ENCODE results near the gene OR1N1. TPM values are rescaled to one million over a fixed set of nuclear protein-coding genes. Genes with fewer than 3 reads are reported as not detected.

OR1N1 gene
- total RNA-seq: not detected

GRCh38 chr9:122527193-122527592 is at the start of gene OR1N1:
Gene OR1N1 (minus strand): TSS chr9:122527293. CDS start chr9:122527293, 0 bp downstream.

GRCh38 chr9:122552812-122553211 is 25.7 kb upstream of the OR1N1 start, which contains the start of gene OR1N2:
Gene OR1N2 (plus strand): TSS chr9:122553112. CDS start chr9:122553212, 100 bp downstream.

GRCh38 chr9:122518841-122519240 is 8.3 kb downstream of the OR1N1 start, which contains the start of gene OR1J4:
Gene OR1J4 (plus strand): TSS chr9:122519141. CDS start chr9:122519141, 0 bp downstream.

GRCh38 chr9:122510502-122510901 is 16.6 kb downstream of the OR1N1 start, which contains the start of gene OR1J2:
Gene OR1J2 (plus strand): TSS chr9:122510802. CDS start chr9:122510802, 0 bp downstream.

GRCh38 chr9:122477826-122478225 is 49.3 kb downstream of the OR1N1 start, which contains the start of gene OR1J1:
Gene OR1J1 (minus strand): TSS chr9:122477926. CDS start chr9:122477926, 0 bp downstream.

Other genes with a start within 250 kb of the OR1N1 start
- not detected for gene PTGS1, start 156.3 kb downstream of the OR1N1 start, total RNA-seq
- not detected for gene OR1J1, start 49.4 kb downstream of the OR1N1 start, total RNA-seq
- not detected for gene OR1J2, start 16.5 kb downstream of the OR1N1 start, total RNA-seq
- gene OR1J4, start 8.2 kb downstream of the OR1N1 start, total RNA-seq: not detected
- not detected for gene OR1N2, start 25.8 kb upstream of the OR1N1 start, total RNA-seq
- not detected for gene OR1L8, start 56.1 kb upstream of the OR1N1 start, total RNA-seq
- not detected for gene OR1Q1, start 87.4 kb upstream of the OR1N1 start, total RNA-seq
- gene OR1B1, start 130.3 kb upstream of the OR1N1 start, total RNA-seq: not detected
- not detected for gene OR1L1, start 134.4 kb upstream of the OR1N1 start, total RNA-seq
- not detected for gene OR1L3, start 147.8 kb upstream of the OR1N1 start, total RNA-seq
- not detected for gene OR1L4, start 196.7 kb upstream of the OR1N1 start, total RNA-seq
- not detected for gene OR1L6, start 215.0 kb upstream of the OR1N1 start, total RNA-seq